DLD1 (cell line): Measurements from ENCODE around the gene GNB3.

Experiments
- in situ Hi-C: cut with HindIII; loops from 2 replicates; pipeline ENCODE4 v1.10.0; 2017; ENCODE audit warnings: low sequenced_read_pairs

The GNB3 gene

DNA sequence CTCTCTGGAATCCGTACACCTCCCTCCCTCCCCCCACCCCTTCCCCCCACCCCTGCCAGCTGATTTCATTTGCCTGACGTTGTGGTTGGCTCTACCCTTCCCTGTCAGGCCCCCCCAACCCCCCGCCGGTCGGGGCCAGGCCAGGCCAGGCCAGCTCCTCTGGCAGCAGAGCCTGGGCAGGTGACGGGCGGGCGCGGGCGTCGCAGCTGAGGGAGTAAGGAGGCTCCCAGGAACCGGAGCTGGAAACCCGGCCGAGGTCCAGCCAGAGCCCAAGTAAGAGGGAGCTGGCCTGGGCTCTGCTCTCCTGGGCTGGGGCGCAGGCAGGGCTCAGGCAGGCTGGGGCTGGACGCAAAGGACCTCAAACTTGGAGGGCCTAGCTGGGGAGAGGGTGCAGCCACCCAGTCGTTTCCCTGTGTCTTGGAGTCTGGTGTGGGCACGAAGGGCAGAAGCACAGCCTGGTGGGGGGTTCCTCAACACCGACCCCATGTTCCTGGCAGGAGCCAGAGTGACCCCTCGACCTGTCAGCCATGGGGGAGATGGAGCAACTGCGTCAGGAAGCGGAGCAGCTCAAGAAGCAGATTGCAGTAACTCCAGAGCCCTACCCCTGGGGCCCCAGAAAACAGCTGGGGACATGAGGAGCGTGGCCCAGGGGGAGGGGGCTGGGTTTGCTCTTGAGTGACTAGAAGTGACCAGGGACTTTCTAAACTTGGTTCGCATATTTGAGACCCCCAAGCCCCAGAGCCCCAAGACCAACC lies at the start of gene GNB3:
GNB3 (plus strand) TSS at position 165 of the 755 bp plus-strand sequence; CDS start at position 528, 363 bp downstream.
- in situ Hi-C loops = no loop called here

DNA sequence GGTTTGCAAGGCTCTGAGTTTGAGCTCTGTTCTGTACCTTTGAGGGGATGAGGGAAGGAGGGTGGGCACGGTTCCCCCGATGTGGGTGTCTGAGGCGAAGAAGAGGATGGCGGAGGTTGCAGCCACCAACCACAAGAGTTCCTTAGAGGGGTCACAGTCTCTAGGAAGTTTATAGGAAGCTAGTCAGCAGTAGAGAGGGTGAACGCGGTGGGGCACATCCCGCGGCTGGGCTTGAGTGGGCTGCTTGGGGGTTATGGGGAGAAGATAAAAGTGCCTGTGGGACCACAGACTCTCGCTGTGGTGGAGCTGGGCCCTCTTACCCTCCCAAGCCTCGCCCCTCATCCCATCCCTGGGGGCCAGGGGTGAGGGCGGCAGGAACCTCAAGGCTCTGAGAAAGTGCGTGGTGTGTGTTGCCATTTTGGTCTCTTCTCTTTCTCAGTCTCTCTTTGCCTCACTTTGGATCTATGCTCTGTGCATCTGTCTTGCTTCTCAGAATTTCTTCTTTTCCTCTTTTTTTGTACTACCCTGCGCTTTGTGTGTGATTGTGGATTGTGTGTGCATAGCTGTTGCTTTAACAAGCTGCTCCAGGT lies 48.7 kb upstream of the GNB3 start:
- in situ Hi-C loops = no loop called here

DNA sequence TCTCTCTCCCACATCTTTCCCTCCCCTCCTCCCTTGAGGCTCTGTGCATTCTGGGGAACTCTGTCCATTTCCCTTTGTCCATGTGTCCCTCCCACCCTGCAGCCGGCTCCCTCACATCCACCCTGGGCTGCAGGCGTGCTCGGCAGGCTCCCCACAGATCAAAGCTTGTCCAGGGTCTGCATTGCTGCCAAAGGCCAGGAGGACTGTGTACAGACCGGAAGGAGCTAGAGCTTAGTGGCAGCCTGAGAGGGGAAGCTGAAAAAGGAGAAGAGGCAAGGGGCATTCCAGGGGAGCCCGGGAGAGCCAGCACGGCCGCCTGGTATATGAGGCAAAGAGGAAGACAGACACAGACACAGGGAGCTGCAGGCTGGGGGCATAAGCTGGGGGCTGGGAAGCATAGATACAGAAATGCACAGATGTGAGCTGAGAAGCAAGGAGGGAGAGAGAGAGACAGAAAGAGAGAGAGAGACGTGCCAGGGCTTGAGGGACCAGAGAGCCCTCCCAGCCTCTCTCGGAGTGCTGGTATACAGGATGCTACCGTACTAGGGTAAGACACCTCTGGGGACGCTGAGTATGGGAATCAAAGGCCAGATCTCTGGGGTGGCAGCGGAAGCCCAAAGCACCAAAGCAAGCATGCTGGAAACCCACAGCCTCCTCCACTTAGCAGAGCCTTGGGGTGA lies 48.1 kb upstream of the GNB3 start:
- in situ Hi-C loops = no loop called here

DNA sequence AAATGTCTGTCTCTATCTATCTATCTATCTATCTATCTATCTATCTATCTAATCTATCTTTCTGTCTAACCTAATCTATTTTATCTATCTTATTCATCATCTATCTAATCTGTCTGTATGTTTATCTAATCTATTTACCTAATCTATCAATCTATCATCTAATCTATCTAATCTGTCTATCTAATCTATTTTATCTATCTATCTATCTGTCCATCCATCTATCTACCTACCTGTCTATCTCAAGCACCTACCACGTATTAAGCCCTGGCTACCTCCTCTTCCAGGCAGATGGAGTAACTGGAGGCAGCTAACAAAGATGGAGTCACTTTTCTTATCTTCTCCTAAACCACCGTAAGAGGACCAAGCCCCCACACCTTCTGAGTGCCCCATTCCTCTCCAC lies 45.6 kb upstream of the GNB3 start:
- in situ Hi-C loops = no loop called here

DNA sequence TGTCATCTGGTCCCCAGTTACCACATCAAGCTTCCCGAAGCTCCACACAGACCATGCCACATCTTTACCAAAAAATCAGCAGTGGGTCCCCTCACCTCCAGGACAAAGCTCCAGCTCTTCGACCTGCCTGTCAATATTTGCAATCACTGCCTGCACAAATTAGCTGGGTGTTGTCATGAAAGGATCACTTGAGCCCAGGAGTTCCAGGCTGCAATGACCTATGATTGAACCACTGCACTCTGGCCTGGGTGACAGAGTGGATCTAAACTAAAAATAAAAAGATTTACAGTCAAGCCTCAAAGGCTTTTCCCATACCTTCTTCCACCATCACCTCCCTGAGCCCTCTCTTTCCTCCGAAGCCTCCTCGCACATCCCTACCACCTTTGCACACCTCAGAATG lies 44.1 kb upstream of the GNB3 start:
- in situ Hi-C loops = no loop called here

DNA sequence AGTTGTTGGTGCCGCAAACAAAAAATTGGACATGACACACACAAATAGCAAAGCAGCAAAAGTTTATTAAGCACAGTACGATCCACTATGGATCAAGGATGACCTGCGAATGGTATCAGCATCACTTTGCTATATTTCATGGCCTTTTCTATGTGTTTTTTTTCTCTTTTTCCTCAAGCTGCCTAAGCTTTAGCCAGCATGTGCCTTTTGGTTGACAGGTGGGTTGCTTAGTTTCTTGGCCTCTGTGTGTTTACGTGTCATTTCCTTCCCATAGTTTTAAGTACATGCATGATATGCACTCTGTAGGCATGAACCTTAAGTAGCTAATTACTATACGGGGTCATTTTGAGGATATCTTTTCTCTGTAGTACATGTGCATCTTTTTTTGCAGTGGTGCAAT lies 41.6 kb upstream of the GNB3 start:
- in situ Hi-C loops = no loop called here

DNA sequence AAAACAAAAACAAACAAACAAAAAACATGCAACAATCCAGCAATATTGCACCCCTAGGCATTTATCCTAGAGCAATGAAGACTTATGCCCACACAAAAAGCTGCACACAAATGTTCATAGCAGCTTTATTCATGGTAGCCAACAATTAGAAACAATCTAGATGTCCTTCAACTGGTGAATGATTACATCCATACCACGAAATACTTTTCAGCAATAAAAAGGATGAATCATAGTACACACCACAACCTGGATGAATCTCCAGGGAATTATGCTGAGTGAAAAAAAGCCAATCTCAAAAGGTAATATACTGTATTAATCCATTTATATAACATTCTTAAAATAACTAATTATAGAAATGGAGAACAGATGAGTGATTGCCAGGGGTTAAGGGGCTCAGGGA lies 33.6 kb upstream of the GNB3 start:
- in situ Hi-C loops = no loop called here

DNA sequence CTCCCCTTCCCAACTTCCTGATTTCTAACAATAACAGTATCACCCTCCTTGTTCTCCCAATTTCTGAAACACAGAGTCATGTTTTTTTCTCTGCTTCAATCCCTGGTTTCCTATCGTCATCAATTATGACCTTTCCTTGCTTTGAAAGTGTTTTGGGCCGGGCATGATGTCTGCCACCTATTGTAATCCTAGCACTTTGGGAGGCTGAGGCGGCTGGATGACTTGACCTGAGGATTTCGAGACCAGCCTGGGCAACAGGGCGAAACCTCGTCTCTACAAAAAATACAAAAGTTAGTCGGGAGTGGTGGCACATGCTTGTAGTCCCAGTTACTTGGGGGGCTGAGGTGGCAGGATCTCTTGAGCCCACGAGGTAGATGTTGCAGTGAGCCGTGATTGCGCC lies 31.7 kb upstream of the GNB3 start:
- in situ Hi-C loops = no loop called here

DNA sequence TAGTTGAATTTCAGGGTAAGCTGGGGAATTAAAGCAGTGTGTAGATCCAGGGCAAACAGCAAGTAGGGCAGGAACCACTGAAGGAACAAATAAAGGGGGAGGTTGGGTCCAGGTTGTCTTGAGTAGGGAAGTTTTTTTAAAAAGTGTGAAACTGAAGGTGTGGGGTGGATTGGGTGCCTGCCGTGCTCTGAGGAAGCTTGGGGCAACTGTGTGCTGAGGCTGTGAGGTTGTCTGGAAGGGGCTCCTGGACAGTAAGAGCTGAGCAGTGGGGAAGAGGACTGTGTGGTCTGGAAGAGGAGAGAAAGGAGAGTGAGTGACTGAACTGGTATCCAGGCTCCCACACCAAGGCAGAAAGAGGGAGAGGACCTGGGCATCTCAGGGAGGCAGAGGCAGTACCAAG lies 30.0 kb upstream of the GNB3 start:
- in situ Hi-C loops = no loop called here

DNA sequence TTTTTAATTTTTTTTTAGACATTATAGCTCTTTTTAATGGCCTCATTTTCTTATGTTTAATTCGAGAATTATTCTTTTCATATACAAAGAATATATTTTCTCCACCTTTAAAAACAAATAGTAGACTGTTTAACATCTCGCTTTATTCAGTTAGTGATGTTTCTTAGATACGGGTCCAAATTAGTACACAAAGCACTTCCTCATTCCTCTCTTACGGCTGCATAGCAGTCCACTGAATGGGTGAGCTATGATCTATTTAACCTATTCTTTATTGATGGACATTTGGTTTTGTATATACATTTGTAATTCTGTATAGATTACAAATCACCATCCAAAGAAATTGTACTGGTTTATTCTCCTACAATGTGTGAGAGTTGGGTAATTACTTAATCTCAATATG lies 27.4 kb upstream of the GNB3 start:
- in situ Hi-C loops = no loop called here

DNA sequence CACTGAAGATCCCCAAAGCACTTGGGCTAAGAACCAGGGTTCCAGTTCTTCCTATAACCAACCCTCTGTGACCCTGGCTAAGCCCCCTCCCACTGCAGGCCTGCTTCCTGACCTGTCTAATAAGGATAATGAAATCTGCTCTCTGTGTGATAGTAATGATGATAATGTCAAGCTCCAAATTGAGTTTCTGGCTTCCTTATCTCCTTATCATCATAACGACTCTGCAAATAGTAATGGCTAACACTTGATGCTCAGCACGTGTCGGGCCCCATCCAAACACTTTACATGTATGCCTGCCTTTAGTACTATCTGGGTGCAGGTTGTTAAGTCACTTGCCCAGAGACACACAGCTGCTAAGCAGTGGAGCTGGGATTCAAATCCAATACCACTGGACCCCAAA lies 24.1 kb upstream of the GNB3 start:
- in situ Hi-C loops = no loop called here

DNA sequence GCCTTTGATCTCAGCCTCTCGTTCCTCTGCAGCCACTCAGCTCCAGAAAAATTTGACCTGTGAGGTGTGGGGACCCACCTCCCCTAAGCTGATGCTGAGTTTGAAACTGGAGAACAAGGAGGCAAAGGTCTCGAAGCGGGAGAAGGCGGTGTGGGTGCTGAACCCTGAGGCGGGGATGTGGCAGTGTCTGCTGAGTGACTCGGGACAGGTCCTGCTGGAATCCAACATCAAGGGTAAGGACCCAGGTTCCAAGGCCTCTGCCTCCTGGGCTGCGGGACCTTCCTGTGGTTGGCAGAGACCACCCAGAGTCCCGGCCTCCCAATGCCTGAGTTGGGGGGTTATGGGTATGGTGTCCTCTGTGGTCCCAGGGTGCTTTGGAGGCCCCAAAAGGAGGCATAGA lies 23.6 kb upstream of the GNB3 start:
- in situ Hi-C loops = no loop called here

DNA sequence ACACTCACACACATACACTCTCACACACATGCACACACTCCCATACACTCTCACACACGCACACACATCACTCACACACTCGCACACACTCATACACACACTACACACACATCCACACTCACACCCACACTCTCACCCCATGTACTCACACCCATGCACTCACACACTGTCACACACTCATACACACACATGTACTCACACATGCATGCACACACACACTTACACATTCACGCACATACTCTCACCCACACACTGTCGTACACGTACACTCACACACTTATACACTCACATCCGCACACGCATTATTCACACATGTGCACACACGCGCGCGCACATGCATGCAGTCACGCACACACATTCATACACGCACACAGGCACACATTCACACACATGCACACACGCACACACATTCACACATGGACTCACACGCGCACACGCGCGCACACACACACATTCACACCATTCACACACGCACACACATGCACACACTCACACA lies 23.0 kb upstream of the GNB3 start:
- in situ Hi-C loops = no loop called here

DNA sequence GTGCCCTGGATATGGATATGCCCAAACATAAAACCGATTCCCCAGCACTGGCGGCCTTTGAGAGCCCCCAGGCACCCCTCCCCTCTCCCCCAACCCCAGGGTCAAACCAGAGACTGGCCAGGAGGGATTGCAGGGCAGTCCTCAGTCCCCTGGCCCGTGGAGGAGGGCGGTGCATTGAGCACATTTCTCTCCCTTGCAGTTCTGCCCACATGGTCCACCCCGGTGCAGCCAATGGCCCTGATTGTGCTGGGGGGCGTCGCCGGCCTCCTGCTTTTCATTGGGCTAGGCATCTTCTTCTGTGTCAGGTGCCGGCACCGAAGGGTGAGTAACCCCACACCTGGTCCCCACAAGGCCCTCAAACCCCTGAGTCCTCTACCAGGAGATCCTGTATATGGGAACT lies 22.5 kb upstream of the GNB3 start:
- in situ Hi-C loops = no loop called here

DNA sequence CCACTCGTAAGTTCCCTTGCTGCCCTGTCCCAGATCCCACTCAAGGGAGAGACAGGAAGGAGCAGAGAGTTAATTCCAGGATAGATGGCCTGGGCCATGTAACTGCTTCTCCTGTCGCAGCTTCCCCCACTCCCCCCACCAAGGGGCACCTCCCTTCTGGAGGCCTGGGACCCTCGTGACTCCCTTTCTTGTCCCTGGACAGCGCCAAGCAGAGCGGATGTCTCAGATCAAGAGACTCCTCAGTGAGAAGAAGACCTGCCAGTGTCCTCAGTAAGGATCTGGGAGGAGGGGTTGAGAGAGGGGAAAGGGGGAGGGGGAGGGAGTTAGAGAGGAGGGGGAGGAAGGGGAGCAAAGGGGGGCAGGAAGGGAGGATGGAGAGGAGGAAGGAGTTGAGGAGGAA lies 22.1 kb upstream of the GNB3 start:
- in situ Hi-C loops = no loop called here

DNA sequence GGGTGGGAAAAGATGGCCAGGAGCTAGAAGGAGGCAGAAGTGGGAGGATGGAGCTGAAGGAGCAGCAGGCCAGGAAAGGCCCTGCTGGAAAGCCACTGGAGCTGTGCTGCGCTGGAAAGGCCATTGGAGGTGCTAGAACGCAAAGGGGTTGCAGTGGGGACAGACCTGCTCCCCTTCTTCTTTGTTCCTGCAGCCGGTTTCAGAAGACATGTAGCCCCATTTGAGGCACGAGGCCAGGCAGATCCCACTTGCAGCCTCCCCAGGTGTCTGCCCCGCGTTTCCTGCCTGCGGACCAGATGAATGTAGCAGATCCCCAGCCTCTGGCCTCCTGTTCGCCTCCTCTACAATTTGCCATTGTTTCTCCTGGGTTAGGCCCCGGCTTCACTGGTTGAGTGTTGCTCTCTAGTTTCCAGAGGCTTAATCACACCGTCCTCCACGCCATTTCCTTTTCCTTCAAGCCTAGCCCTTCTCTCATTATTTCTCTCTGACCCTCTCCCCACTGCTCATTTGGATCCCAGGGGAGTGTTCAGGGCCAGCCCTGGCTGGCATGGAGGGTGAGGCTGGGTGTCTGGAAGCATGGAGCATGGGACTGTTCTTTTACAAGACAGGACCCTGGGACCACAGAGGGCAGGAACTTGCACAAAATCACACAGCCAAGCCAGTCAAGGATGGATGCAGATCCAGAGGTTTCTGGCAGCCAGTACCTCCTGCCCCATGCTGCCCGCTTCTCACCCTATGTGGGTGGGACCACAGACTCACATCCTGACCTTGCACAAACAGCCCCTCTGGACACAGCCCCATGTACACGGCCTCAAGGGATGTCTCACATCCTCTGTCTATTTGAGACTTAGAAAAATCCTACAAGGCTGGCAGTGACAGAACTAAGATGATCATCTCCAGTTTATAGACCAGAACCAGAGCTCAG lies 21.4 kb upstream of the GNB3 start:
- in situ Hi-C loops = no loop called here

DNA sequence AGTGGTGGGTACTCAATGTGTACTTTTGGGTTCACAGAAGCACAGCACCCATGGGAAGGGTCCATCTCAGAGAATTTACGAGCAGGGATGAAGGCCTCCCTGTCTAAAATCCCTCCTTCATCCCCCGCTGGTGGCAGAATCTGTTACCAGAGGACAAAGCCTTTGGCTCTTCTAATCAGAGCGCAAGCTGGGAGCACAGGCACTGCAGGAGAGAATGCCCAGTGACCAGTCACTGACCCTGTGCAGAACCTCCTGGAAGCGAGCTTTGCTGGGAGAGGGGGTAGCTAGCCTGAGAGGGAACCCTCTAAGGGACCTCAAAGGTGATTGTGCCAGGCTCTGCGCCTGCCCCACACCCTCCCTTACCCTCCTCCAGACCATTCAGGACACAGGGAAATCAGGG lies 20.6 kb upstream of the GNB3 start:
- in situ Hi-C loops = no loop called here

DNA sequence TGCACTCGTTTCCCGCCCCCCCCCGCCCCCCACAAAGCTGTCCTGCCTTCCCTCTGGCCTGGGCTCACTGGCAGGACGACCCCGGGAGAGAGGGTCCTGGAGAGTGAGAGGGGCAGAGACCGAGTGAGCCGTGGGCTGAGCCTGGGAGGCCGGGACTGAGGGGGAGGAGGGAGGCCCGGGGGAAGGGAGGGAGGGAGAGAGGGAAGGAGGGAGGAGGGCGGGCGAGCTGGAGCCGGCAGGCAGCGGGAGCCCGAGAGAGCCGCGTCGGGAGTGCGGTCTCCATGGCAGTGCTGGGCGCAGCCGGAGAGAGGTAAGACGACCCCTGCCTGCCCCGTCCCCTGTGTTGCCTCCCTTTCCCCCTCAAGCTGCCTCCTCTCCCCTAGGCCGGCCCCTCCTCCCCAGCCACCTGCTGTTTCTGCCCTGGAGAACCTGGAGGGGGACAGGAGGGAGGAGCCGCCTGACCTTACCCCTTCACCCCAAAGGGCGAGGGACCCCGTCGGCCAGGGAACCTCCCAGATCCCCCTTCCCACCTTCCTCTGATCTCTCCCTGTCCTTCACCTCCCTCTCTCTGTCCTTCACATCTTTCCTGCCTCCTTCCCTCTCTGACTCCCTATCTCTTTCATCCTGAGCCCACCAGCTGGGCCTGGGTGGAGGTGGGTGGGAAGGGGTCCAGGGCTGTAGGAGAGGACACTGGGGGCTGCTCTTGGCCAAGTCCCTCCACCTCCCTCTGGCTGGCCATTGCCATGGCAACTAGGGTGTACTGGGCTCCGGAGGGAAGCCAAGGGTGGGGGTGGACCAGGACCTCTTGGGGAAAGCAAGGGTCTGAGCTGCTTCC lies 18.9 kb upstream of the GNB3 start, which contains the start of gene GPR162:
GPR162 (plus strand) TSS at position 231 of the 835 bp plus-strand sequence. CDS start 2,078 bp downstream, outside the sequence.
- in situ Hi-C loops = no loop called here

DNA sequence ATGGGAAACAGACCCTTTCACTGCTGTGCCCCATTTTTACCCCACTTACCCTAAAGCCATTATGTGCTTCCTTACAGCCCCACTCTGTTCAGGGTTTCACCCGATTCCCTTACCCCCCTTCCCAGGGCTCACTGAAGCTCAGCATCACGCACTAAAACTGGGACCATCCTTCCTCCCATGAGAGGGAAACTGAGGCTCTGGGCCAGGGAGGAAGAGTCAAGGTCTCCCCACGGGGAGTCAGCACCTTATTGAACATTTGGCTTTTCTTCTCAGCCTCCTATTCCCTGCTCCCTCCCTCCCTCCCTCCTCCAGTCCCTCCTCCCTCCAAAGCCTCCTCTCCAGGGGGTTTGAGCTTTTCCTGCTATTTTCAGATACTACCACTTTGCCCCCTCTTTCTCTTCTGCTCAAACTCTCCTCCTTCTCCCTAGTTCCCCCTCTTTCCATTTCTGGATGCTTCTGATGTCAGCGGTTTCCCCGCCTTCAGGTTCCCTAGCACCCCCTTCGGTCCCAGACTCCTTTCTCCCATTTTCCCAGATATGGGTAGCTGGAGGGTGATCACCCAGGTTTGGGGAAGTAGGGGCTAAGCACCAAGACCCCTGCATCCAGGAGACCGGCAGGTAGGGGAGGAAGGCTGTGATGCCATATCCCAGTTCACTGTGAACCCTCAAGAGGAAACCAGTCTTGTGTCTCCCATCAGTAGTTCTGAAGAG lies 18.1 kb upstream of the GNB3 start:
- in situ Hi-C loops = no loop called here
